AG09309 (cell line): ENCODE results near the gene MYO1E.

Experiments used
- DNase-seq: peaks from one replicate; pipeline ENCODE4 v3.0.0-alpha.2; 2010; ENCODE audit warnings: low read depth
- H3K4me3 ChIP-seq: 2 replicates; pipeline ENCODE4 v1.5.1; 2011; ENCODE audit warnings: mild to moderate bottlenecking, low read depth, low read length, moderate library complexity; ENCODE audit not compliant: control insufficient read depth
- CTCF ChIP-seq: IDR thresholded peaks from 2 replicates; pipeline ENCODE4 v1.5.1; 2011; ENCODE audit warnings: mild to moderate bottlenecking, low read depth, low read length, inconsistent platforms; ENCODE audit not compliant: insufficient read depth, control insufficient read depth; ENCODE audit errors: missing control alignments

The MYO1E gene

GRCh38 chr15:59329091-59329490 is 43.6 kb downstream of the MYO1E start:
- H3K4me3 ChIP-seq: no peak overlapping the region
- DNase-seq: no peak
- no peak for TF ChIP-seq CTCF

- TF ChIP-seq CTCF: no peak
- no peak overlapping the region for H3K4me3 ChIP-seq
- no peak for DNase-seq
These were observed 44.7 kb downstream of the MYO1E start for GRCh38 chr15:59327942-59328341.

GRCh38 chr15:59326856-59327255 is 45.8 kb downstream of the MYO1E start:
- TF ChIP-seq CTCF: no peak
- H3K4me3 ChIP-seq: no peak overlapping the region
- DNase-seq: no peak

- no peak overlapping the region for H3K4me3 ChIP-seq
- TF ChIP-seq CTCF: no peak
- DNase-seq: no peak
These were observed 50.5 kb downstream of the MYO1E start for GRCh38 chr15:59322056-59322759.

- TF ChIP-seq CTCF: no peak
- DNase-seq: no peak
- H3K4me3 ChIP-seq: no peak overlapping the region
These were observed 51.5 kb downstream of the MYO1E start for GRCh38 chr15:59321000-59321689.

GRCh38 chr15:59317211-59317610 is 55.5 kb downstream of the MYO1E start:
- TF ChIP-seq CTCF: no peak
- DNase-seq: no peak
- H3K4me3 ChIP-seq: no peak overlapping the region

GRCh38 chr15:59315914-59316451 is 56.7 kb downstream of the MYO1E start:
- TF ChIP-seq CTCF: no peak
- peak; percentile 79 for DNase-seq
- H3K4me3 ChIP-seq: no peak overlapping the region
